ENCODE measurements around the gene MYL7.
"Not testable (repeated sequence)": the region's sequence is repeated elsewhere in the genome, so short reads cannot be mapped to it uniquely, and the experiment has no call there.

MYL7 gene

DNA sequence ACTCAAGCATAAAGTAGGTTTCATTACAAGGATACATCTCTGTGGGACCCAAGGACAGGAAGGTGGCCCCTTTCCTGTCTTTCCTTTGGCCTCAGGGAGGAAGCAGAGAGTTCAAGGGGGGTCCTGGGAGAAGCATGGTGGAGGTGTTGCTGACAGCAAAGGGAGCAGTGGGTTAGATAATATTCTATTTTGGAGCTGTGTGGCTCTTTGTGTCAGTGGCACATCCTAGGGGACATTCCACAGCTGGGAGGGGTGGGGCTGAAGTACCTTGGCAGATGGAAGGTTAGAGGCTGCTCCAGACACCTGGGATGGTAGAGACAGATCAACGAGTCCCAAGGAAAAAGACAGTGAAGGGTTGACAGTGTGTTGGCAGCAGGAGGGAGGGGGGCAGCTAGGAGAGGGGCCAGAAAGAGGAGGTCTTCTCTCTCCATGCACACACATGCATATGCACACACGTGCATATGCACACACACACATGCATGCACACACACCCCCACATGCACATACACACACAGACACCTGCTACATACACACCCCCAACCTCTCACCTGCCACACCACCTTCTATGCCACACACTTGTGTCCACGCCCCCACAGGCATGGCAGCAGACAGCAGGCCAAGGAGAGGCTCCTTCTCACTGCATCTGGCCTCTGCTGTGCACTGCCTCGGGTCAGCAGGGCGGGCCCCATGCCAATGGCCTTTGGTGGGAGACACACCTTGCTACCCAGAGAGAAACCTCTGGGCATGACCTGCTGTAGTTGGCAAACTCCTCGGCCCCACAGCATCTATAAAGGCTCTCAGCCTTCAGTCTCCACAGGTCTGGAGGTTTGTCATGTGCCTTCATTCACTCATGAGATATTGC is 12.2 kb downstream of the MYL7 start:
- DNase-seq, result no peak

GRCh38 chr7:44127161-44127560 is 14.0 kb downstream of the MYL7 start:
- no peak for DNase-seq

DNA sequence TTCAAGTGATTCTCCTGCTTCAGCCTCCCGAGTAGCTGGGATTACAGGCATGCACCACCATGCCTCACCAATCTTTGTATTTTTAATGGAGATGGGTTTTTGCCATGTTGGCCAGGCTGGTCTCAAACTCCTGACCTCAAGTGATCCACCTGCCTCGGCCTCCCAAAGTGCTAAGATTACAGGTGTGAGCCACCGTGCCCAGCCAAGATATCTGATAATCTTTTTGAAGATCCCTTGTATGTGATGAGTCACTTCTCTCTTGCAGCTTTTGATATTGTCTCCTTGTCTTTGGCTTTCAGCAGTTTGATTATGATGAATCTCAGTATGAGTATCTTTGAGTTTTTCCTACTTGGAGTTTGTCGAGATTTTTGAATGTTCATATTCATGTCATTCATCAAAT is 14.6 kb downstream of the MYL7 start:
- not testable (repeated sequence) for DNase-seq

- no peak for DNase-seq
Observed at GRCh38 chr7:44124822-44125202, 16.3 kb downstream of the MYL7 start.

- peak; percentile 99 for DNase-seq
Observed at GRCh38 chr7:44123190-44124003, 17.7 kb downstream of the MYL7 start, which contains the start of gene POLD2. TSS of gene POLD2 (minus strand) at chr7:44123548. CDS start at chr7:44122053, 1,495 bp downstream.

DNA sequence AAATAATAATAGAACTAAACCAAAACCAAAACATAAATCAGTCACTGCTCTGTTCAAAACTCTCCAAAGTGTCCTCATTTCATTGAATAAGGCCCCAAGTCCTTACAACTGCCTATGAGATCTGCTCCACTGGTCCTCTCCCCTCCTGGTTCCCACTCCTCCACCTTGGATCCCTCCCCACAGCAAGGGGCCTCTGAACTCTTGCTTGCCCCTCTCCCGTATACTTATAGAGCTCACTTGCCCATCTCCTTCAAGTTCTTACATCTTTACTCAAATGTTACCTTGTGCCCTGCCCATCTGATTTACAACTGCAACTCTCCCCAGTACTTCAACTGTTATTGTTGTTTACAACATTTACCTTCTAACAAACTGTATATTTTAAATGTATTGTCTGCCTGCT is 18.6 kb downstream of the MYL7 start:
- DNase-seq, result no peak

GRCh38 chr7:44121761-44122420 is 19.2 kb downstream of the MYL7 start:
- no peak for DNase-seq

DNA sequence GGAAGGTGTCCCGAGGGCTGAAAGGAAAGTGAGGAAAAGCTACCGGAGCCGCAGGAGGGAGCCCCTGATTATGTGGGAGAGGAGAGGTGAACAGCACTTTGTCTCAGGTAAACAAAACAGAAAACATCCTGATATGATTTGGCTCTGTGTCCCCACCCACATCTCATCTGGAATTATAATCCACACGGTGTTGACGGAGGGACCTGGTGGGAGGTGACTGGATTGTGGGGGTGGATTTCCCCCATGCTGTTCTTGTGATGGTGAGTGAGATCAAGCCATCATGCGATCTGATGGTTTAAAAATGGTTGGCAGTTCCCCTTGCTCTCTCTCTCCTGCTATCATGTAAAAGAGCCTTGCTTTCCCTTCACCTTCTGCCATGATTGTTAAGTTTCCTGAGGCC is 20.7 kb downstream of the MYL7 start:
- no peak for DNase-seq

DNA sequence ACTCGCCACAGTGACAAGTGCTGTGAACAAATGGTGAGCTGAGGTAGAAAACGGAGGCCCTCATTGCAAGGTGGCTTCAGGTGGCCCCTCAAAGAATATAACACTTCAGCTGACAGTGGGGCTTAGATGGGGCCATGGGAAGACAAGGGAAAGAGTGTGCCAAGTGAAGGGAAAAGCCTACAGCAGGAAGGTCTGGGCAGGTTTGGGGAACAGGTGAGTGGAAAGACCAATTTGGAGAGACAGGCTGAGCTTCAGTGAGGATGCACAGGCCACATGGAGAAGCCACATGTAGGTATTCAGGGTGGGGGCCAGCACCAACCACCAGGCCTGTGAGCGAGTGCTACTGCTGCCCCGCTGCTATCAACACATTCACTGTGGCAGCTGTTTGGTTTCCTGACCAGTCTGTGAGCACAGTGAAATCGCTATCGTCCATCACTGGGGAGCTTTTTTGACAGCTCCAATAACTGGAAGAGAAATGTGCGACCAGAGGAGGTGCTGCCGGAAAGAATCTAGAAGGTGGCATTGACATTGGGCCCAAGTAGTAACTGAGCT is 21.2 kb downstream of the MYL7 start:
- DNase-seq, result no peak

- DNase-seq, result no peak
Observed at GRCh38 chr7:44117801-44118429, 23.2 kb downstream of the MYL7 start.

GRCh38 chr7:44116789-44117666 is 24.1 kb downstream of the MYL7 start:
- no peak for DNase-seq

DNA sequence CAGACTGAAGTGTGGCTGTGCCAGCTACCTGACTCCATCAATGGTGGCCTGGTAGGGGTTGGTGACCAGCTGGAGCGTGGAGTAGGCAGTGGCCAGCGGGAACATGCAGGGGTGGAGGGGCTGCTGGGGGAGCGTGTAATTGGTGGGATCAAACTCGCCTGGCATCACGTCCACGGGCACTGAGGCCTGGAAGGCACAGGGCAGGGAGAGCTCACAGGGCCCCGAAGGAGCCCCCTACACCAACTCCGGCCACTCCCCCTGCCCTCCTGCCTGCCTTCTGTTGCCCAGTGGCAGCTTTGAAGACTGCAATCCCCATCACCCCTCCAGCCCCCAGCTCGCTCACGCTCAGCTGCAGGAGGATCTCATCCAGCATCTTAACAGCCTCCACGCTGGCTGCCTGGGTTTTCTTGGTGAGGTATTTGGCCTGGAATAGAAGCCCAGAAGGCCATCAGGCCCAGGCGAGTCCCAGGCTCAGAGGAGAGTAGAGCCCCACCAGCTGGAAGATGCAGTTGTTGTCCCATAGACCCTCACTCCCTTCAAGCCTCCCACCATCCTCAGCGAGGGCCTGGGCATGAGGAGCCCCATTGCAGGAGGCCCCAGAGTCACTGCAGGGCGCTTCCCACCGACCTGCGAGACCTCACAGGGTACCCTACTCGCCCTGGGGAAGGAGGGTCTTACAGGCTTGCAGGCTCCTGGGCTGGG is 24.9 kb downstream of the MYL7 start:
- no peak for DNase-seq

GRCh38 chr7:44114586-44115310 is 26.4 kb downstream of the MYL7 start:
- DNase-seq, result no peak

DNA sequence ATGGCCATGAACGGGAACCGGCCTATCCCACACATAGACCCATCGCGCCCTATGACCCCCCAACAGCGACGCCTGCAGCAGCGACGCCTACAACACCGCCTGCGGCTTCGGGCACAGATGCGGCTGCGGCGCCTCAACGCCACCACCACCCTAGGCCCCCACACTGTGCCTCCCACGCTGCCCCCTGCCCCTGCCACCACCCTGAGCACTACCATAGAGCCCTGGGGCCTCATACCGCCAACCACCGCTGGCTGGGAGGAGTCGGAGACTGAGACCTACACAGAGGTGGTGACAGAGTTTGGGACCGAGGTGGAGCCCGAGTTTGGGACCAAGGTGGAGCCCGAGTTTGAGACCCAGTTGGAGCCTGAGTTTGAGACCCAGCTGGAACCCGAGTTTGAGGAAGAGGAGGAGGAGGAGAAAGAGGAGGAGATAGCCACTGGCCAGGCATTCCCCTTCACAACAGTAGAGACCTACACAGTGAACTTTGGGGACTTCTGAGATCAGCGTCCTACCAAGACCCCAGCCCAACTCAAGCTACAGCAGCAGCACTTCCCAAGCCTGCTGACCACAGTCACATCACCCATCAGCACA is 27.3 kb downstream of the MYL7 start:
- no peak for DNase-seq

- DNase-seq, result no peak
Observed at GRCh38 chr7:44112997-44113763, 28.0 kb downstream of the MYL7 start.

- DNase-seq, result no peak
Observed at GRCh38 chr7:44112231-44112996, 28.7 kb downstream of the MYL7 start.

- no peak for DNase-seq
Observed at GRCh38 chr7:44111761-44112160, 29.4 kb downstream of the MYL7 start.

Measured in stimulated activated naive CD4-positive, alpha-beta T cell treated with Interleukin-2 at 50 U/mL for 16 hours (primary cell).